Measurements from ENCODE around the gene NLGN1.
A peak's percentile ranks its signal among the peaks of the same experiment; 100 is the strongest.

Gene NLGN1

DNA sequence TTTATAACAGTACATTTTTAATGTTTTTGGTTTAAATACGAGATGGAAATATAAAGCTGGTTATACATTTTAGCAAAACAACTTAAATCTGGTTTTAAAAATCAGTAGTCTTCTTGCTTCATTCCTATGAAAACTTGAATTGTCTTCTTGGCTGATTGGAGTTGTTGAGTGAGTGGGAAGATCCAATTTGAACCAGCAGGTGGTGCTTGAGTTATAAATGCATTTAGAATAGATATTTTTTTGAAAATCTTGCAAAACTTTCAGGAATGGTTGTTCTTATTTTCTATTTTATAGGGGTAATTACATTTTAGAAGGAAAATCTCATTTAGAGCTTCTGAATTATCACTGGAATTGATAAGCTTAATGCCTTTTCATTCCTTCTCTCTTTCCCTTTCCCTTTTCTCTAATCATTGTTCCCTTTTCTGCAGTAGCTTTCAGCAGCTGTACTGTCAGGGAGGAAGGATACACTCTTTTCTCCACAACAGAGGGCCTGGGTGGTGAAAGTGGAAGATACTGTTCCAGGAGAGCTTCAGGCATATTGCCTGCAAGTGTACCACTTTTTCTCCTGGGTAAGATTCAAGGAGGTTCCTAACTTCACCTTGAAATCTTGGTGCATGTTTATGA, 335.6 kb downstream of the NLGN1 start:
- ATAC-seq = peak; percentile 67; the same call in 2 of the 3 replicates
- TF ChIP-seq, protein P1, sequence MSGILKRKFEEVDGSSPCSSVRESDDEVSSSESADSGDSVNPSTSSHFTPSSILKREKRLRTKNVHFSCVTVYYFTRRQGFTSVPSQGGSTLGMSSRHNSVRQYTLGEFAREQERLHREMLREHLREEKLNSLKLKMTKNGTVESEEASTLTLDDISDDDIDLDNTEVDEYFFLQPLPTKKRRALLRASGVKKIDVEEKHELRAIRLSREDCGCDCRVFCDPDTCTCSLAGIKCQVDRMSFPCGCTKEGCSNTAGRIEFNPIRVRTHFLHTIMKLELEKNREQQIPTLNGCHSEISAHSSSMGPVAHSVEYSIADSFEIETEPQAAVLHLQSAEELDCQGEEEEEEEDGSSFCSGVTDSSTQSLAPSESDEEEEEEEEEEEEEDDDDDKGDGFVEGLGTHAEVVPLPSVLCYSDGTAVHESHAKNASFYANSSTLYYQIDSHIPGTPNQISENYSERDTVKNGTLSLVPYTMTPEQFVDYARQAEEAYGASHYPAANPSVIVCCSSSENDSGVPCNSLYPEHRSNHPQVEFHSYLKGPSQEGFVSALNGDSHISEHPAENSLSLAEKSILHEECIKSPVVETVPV (CRISPR knock-in tag; IDR thresholded peaks at IDR 0.05) = no peak
- no peak for TF ChIP-seq GLIS3 (CRISPR knock-in tag; IDR thresholded peaks at IDR 0.05)
- TF ChIP-seq, protein P2, sequence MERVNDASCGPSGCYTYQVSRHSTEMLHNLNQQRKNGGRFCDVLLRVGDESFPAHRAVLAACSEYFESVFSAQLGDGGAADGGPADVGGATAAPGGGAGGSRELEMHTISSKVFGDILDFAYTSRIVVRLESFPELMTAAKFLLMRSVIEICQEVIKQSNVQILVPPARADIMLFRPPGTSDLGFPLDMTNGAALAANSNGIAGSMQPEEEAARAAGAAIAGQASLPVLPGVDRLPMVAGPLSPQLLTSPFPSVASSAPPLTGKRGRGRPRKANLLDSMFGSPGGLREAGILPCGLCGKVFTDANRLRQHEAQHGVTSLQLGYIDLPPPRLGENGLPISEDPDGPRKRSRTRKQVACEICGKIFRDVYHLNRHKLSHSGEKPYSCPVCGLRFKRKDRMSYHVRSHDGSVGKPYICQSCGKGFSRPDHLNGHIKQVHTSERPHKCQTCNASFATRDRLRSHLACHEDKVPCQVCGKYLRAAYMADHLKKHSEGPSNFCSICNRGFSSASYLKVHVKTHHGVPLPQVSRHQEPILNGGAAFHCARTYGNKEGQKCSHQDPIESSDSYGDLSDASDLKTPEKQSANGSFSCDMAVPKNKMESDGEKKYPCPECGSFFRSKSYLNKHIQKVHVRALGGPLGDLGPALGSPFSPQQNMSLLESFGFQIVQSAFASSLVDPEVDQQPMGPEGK (CRISPR knock-in tag; IDR thresholded peaks at IDR 0.05; ENCODE audit: borderline replicate concordance) = no peak
- TF ChIP-seq ZFP3 (CRISPR knock-in tag; IDR thresholded peaks at IDR 0.05) = no peak
- no peak for TF ChIP-seq ZNF70 (CRISPR knock-in tag; IDR thresholded peaks at IDR 0.05)
- TF ChIP-seq, protein P3, sequence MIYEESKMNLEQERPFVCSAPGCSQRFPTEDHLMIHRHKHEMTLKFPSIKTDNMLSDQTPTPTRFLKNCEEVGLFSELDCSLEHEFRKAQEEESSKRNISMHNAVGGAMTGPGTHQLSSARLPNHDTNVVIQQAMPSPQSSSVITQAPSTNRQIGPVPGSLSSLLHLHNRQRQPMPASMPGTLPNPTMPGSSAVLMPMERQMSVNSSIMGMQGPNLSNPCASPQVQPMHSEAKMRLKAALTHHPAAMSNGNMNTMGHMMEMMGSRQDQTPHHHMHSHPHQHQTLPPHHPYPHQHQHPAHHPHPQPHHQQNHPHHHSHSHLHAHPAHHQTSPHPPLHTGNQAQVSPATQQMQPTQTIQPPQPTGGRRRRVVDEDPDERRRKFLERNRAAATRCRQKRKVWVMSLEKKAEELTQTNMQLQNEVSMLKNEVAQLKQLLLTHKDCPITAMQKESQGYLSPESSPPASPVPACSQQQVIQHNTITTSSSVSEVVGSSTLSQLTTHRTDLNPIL (CRISPR knock-in tag; IDR thresholded peaks at IDR 0.05; ENCODE audit: low read depth) = no peak

DNA sequence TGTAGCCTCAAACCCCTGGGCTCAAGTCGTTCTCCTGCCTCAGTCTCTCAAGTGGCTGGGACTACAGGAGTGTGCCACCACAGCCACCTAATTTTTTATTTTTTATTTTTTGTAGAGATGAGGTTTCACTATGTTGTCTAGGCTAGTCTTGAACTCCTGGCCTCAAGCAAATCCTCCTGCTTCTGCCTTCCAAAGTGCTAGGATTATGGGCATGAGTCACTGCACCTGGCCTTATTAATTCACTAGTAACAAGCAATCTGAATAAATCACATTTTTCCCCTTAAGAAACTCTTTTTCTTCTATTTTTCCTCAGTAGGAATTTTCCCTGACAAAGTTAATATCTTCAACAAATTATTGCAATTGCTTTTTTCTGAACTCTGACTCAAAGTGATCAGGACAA, 336.9 kb downstream of the NLGN1 start:
- ATAC-seq = no peak

DNA sequence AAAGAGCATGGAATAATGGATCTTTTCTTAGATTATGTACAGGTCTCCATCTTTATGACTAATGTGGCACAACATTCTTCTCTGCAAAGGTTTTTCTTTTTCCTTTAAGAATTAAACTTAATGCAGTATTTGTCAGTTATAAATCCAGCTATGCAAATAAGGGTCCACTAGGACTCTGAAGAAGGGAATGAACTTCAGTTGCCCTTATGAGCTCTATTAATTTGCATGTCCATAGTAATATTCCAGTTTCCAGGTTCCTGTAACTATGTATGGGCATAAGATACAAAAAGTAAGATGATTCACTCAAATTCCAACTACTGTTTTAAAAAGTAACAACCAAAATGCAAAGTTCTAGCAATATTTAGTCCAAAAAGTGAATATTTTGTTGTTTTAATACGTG, 337.4 kb downstream of the NLGN1 start:
- TF ChIP-seq, protein P3 (CRISPR knock-in tag; IDR thresholded peaks at IDR 0.05; ENCODE audit: low read depth) = no peak
- TF ChIP-seq PPARA (CRISPR knock-in tag; IDR thresholded peaks at IDR 0.05; ENCODE audit: borderline replicate concordance) (no peak), ZC3H10 (CRISPR knock-in tag; IDR thresholded peaks at IDR 0.05) (no peak), RARB (CRISPR knock-in tag; IDR thresholded peaks at IDR 0.05) (no peak)
- ATAC-seq = peak; percentile 30; the same call in 1 of the 3 replicates

More for the DNA sequence above, 336.9 kb downstream of the NLGN1 start:
- TF ChIP-seq TOX (CRISPR knock-in tag; IDR thresholded peaks at IDR 0.05; ENCODE audit: borderline replicate concordance) (no peak), CSDC2 (CRISPR knock-in tag; IDR thresholded peaks at IDR 0.05) (no peak), PPARA (CRISPR knock-in tag; IDR thresholded peaks at IDR 0.05; ENCODE audit: borderline replicate concordance) (no peak), ZNF70 (CRISPR knock-in tag; IDR thresholded peaks at IDR 0.05) (no peak), ESRRG (CRISPR knock-in tag; IDR thresholded peaks at IDR 0.05) (no peak), TCF4 (CRISPR knock-in tag; IDR thresholded peaks at IDR 0.05; ENCODE audit: borderline replicate concordance) (no peak), ZFP30 (CRISPR knock-in tag; IDR thresholded peaks at IDR 0.05) (no peak), ZFP3 (CRISPR knock-in tag; IDR thresholded peaks at IDR 0.05) (no peak), GLIS3 (CRISPR knock-in tag; IDR thresholded peaks at IDR 0.05) (no peak), ZNF565 (CRISPR knock-in tag; conservative IDR thresholded peaks at IDR 0.05; ENCODE audit: low read depth) (no peak), OSR1 (CRISPR knock-in tag; IDR thresholded peaks at IDR 0.05) (no peak), ZNF8 (CRISPR knock-in tag; IDR thresholded peaks at IDR 0.05) (no peak)
- TF ChIP-seq, protein P2 (CRISPR knock-in tag; IDR thresholded peaks at IDR 0.05; ENCODE audit: borderline replicate concordance) = no peak
- TF ChIP-seq, protein P1 (CRISPR knock-in tag; IDR thresholded peaks at IDR 0.05) = no peak
- TF ChIP-seq, protein P4, sequence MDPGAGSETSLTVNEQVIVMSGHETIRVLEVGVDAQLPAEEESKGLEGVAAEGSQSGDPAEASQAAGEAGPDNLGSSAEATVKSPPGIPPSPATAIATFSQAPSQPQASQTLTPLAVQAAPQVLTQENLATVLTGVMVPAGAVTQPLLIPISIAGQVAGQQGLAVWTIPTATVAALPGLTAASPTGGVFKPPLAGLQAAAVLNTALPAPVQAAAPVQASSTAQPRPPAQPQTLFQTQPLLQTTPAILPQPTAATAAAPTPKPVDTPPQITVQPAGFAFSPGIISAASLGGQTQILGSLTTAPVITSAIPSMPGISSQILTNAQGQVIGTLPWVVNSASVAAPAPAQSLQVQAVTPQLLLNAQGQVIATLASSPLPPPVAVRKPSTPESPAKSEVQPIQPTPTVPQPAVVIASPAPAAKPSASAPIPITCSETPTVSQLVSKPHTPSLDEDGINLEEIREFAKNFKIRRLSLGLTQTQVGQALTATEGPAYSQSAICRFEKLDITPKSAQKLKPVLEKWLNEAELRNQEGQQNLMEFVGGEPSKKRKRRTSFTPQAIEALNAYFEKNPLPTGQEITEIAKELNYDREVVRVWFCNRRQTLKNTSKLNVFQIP (CRISPR knock-in tag; IDR thresholded peaks at IDR 0.05; ENCODE audit: borderline replicate concordance, low read depth) = no peak
- TF ChIP-seq, protein P3 (CRISPR knock-in tag; IDR thresholded peaks at IDR 0.05; ENCODE audit: low read depth) = no peak

Measured in SK-N-SH treated with all-trans-retinoic acid at 6 μM for 48 hours (cell line).